Renal pelvis (tissue), 4 donors: ENCODE results near the gene FRMD4A. TPM values are rescaled to one million over a fixed set of nuclear protein-coding genes. Genes with fewer than 3 reads are reported as not detected.

ENCODE experiments used
- DNase-seq: peaks from one replicate; pipeline ENCODE4 v3.0.0-alpha.2; 2013
- polyA plus RNA-seq, 3 donors: library from polyadenylated mRNA; unstranded; fragments of 120-200 nt; gene quantifications; one replicate each; pipeline ENCODE4 v1.2.1, GENCODE V29; 2013; ENCODE audit not compliant: insufficient read length in 3 of 3

The FRMD4A gene
- polyA plus RNA-seq, 3 donors, result 84.7 to 99.4 (median 87.2) TPM

GRCh38 chr10:13823709-13824405 is 506.9 kb downstream of the FRMD4A start:
- no peak for DNase-seq

- DNase-seq, result no peak
Observed at GRCh38 chr10:13823096-13823708, 507.5 kb downstream of the FRMD4A start.

GRCh38 chr10:13822490-13822889 is 508.2 kb downstream of the FRMD4A start:
- DNase-seq, result no peak

GRCh38 chr10:13820964-13821337 is 509.8 kb downstream of the FRMD4A start:
- no peak for DNase-seq

GRCh38 chr10:13820119-13820963 is 510.4 kb downstream of the FRMD4A start:
- no peak for DNase-seq

- no peak for DNase-seq
Observed at GRCh38 chr10:13816195-13816925, 514.4 kb downstream of the FRMD4A start.

GRCh38 chr10:13815756-13816155 is 515.0 kb downstream of the FRMD4A start:
- no peak for DNase-seq

GRCh38 chr10:13813550-13813949 is 517.2 kb downstream of the FRMD4A start:
- DNase-seq, result no peak

- no peak for DNase-seq
Observed at GRCh38 chr10:13812804-13813203, 517.9 kb downstream of the FRMD4A start.

- no peak for DNase-seq
Observed at GRCh38 chr10:13810568-13810967, 520.2 kb downstream of the FRMD4A start.

GRCh38 chr10:13809427-13809826 is 521.3 kb downstream of the FRMD4A start:
- DNase-seq, result no peak

GRCh38 chr10:13808556-13809391 is 522.0 kb downstream of the FRMD4A start:
- DNase-seq, result no peak

GRCh38 chr10:13806419-13806818 is 524.3 kb downstream of the FRMD4A start:
- DNase-seq, result no peak

GRCh38 chr10:13803566-13804554 is 526.9 kb downstream of the FRMD4A start:
- DNase-seq, result no peak

- DNase-seq, result no peak
Observed at GRCh38 chr10:13801907-13802288, 528.8 kb downstream of the FRMD4A start.

GRCh38 chr10:13801156-13801906 is 529.4 kb downstream of the FRMD4A start:
- no peak for DNase-seq

- no peak for DNase-seq
Observed at GRCh38 chr10:13797164-13797563, 533.6 kb downstream of the FRMD4A start.

GRCh38 chr10:13795653-13796555 is 534.8 kb downstream of the FRMD4A start:
- DNase-seq, result no peak
